Brain microvascular endothelial cell (primary cell): Measurements from ENCODE around the gene KCNH5.

ENCODE experiments used
- DNase-seq: peaks from one replicate; pipeline ENCODE4 v3.0.0-alpha.2; 2020
- H3K27ac ChIP-seq: fragments of 250-450 bp; sonication (Bioruptor Pico); 2 replicates; pipeline ENCODE4 v1.5.1; 2020; ENCODE audit warnings: mild to moderate bottlenecking, moderate library complexity
- H3K27me3 ChIP-seq: fragments of 250-450 bp; sonication (Bioruptor Pico); replicated peaks from 2 replicates; pipeline ENCODE4 v1.5.1; 2020; ENCODE audit warnings: mild to moderate bottlenecking
- H3K36me3 ChIP-seq: fragments of 250-450 bp; sonication (Bioruptor Pico); replicated peaks from 2 replicates; pipeline ENCODE4 v1.5.1; 2020; ENCODE audit warnings: mild to moderate bottlenecking
- H3K4me3 ChIP-seq: 2 replicates; pipeline ENCODE4 v1.5.1; 2011; ENCODE audit warnings: low read depth, mild to moderate bottlenecking, control low read depth, low read length, moderate library complexity
- CTCF ChIP-seq: IDR thresholded peaks from 2 replicates; pipeline ENCODE4 v1.5.1; 2011; ENCODE audit warnings: low read depth, mild to moderate bottlenecking, moderate library complexity, low read length, control low read depth, inconsistent platforms; ENCODE audit errors: missing control alignments
- in situ Hi-C: cut with HindIII; loops from 2 replicates; pipeline ENCODE4 v1.10.0; 2017; ENCODE audit warnings: low sequenced_read_pairs, low pct_ligation_motif_present

The KCNH5 gene

GRCh38 chr14:62914025-62914424 is 131.2 kb downstream of the KCNH5 start:
- Histone ChIP-seq H3K4me3 (no peak overlapping the region), H3K36me3 (no peaks in the 10 kb centered on the region), H3K27me3 (no peaks in the 10 kb centered on the region), H3K27ac (no peak overlapping the region)
- no peak for DNase-seq
- no peak for TF ChIP-seq CTCF
- in situ Hi-C loops = no loop called here

- Histone ChIP-seq H3K27me3 (no peaks in the 10 kb centered on the region), H3K27ac (no peak overlapping the region), H3K4me3 (no peak overlapping the region), H3K36me3 (no peaks in the 10 kb centered on the region)
- no peak for TF ChIP-seq CTCF
- no peak for DNase-seq
- in situ Hi-C loops = no loop called here
These were observed 136.8 kb downstream of the KCNH5 start for GRCh38 chr14:62908506-62908905.

GRCh38 chr14:62905566-62905965 is 139.7 kb downstream of the KCNH5 start:
- no peak overlapping the region for H3K27ac ChIP-seq
- in situ Hi-C loops = no loop called here
- H3K4me3 ChIP-seq = no peak overlapping the region
- H3K27me3 ChIP-seq = no peaks in the 10 kb centered on the region
- no peak for DNase-seq
- no peak for TF ChIP-seq CTCF
- no peaks in the 10 kb centered on the region for H3K36me3 ChIP-seq

- no peak for TF ChIP-seq CTCF
- Histone ChIP-seq H3K4me3 (no peak overlapping the region), H3K36me3 (no peaks in the 10 kb centered on the region), H3K27ac (no peak overlapping the region), H3K27me3 (no peaks in the 10 kb centered on the region)
- no peak for DNase-seq
- in situ Hi-C loops = no loop called here
These were observed 147.5 kb downstream of the KCNH5 start for GRCh38 chr14:62897771-62898170.

- H3K4me3 ChIP-seq = no peak overlapping the region
- in situ Hi-C loops = no loop called here
- no peak for TF ChIP-seq CTCF
- H3K27me3 ChIP-seq = no peaks in the 10 kb centered on the region
- H3K36me3 ChIP-seq = no peaks in the 10 kb centered on the region
- no peak for DNase-seq
- no peak overlapping the region for H3K27ac ChIP-seq
These were observed 148.3 kb downstream of the KCNH5 start for GRCh38 chr14:62896932-62897456.

GRCh38 chr14:62894736-62895135 is 150.5 kb downstream of the KCNH5 start:
- no peak for TF ChIP-seq CTCF
- Histone ChIP-seq H3K27me3 (no peaks in the 10 kb centered on the region), H3K4me3 (no peak overlapping the region), H3K27ac (no peak overlapping the region), H3K36me3 (no peaks in the 10 kb centered on the region)
- in situ Hi-C loops = no loop called here
- DNase-seq = no peak
